CD14-positive monocyte (primary cell): ENCODE results near the gene NUP107. TPM values are rescaled to one million over a fixed set of nuclear protein-coding genes. Genes with fewer than 3 reads are reported as not detected.

Experiments
- DNase-seq, 3 donors: peaks; one replicate each; pipeline ENCODE4 v3.0.0-alpha.2; 2011 to 2022
- H2AFZ ChIP-seq: 2 replicates; pipeline ENCODE4 v1.6.0; 2012; ENCODE audit warnings: mild to moderate bottlenecking, low read depth, low read length, inconsistent platforms; ENCODE audit not compliant: insufficient read depth, poor library complexity, severe bottlenecking
- H3K27ac ChIP-seq, 2 donors: 1 replicate in 1 of 2; 2 replicates in 1 of 2; pipeline ENCODE4 v1.5.1; 2012 to 2013; ENCODE audit warnings: low read length in 2 of 2, control low read depth in 1 of 2, inconsistent platforms in 1 of 2, low read depth in 1 of 2, mild to moderate bottlenecking in 1 of 2
- H3K27me3 ChIP-seq, 2 donors: one replicate each; pipeline versions ENCODE4 v1.6.0 to v1.6.1; 2011 to 2013; ENCODE audit warnings: low read length in 2 of 2; ENCODE audit not compliant: control insufficient read depth in 2 of 2, insufficient read depth in 2 of 2
- H3K36me3 ChIP-seq, 2 donors: replicated peaks in 1 of 2; 1 replicate in 1 of 2; 2 replicates in 1 of 2; pipeline versions ENCODE4 v1.5.1 to v1.6.1; 2012 to 2013; ENCODE audit warnings: low read length in 2 of 2, control low read depth in 1 of 2, inconsistent platforms in 1 of 2, mild to moderate bottlenecking in 1 of 2; ENCODE audit not compliant: insufficient read depth in 2 of 2, control insufficient read depth in 1 of 2
- H3K4me1 ChIP-seq, 2 donors: 1 replicate in 1 of 2; 2 replicates in 1 of 2; pipeline versions ENCODE4 v1.5.1 to v1.6.1; 2012 to 2013; ENCODE audit warnings: low read length in 2 of 2, control low read depth in 1 of 2, inconsistent platforms in 1 of 2, mild to moderate bottlenecking in 1 of 2, moderate library complexity in 1 of 2; ENCODE audit not compliant: insufficient read depth in 2 of 2, control insufficient read depth in 1 of 2
- H3K4me2 ChIP-seq: replicated peaks from 2 replicates; pipeline ENCODE3; 2012; ENCODE audit warnings: low read length, moderate library complexity, mild to moderate bottlenecking; ENCODE audit not compliant: poor library complexity, severe bottlenecking; ENCODE audit errors: extremely low read depth
- H3K4me3 ChIP-seq, 3 experiments: fragments of 200-600 bp in 1 of 3; sonication (generic) in 1 of 3; replicated peaks in 1 of 3; 1 replicate in 2 of 3; 2 replicates in 1 of 3; pipeline ENCODE4 v1.5.1; 2011 to 2013; ENCODE audit warnings: low read length in 3 of 3, mild to moderate bottlenecking in 3 of 3, control low read depth in 2 of 3, low read depth in 2 of 3, inconsistent platforms in 1 of 3, moderate library complexity in 1 of 3
- H3K79me2 ChIP-seq: 2 replicates; pipeline ENCODE4 v1.6.0; 2012; ENCODE audit warnings: mild to moderate bottlenecking, control low read depth, inconsistent platforms, low read length, moderate library complexity; ENCODE audit not compliant: insufficient read depth
- H3K9ac ChIP-seq: 2 replicates; pipeline ENCODE4 v1.6.0; 2017; ENCODE audit warnings: low read length, mild to moderate bottlenecking; ENCODE audit not compliant: insufficient read depth, poor library complexity, severe bottlenecking
- H3K9me3 ChIP-seq, 2 donors: replicated peaks in 1 of 2; 1 replicate in 1 of 2; 2 replicates in 1 of 2; pipeline versions ENCODE4 v1.5.1 to v1.6.1; 2012 to 2013; ENCODE audit warnings: low read length in 2 of 2, control low read depth in 1 of 2; ENCODE audit not compliant: control insufficient read depth in 1 of 2, insufficient read depth in 1 of 2
- H4K20me1 ChIP-seq: 2 replicates; pipeline ENCODE4 v1.6.0; 2012; ENCODE audit warnings: mild to moderate bottlenecking, low read length, control low read depth, moderate library complexity; ENCODE audit not compliant: insufficient read depth
- H3K27ac Mint-ChIP-seq, 7 donors: one replicate each; pipeline ENCODE4 v1.8.0; 2020; ENCODE audit warnings: mild to moderate bottlenecking in 7 of 7, mixed read lengths in 7 of 7, moderate library complexity in 6 of 7, inconsistent platforms in 2 of 7
- H3K27me3 Mint-ChIP-seq, 3 donors: one replicate each; pipeline ENCODE4 v1.8.0; 2021 to 2022; ENCODE audit warnings: low read depth in 3 of 3, mild to moderate bottlenecking in 3 of 3, mixed read lengths in 3 of 3, moderate library complexity in 3 of 3, inconsistent platforms in 1 of 3
- H3K36me3 Mint-ChIP-seq, 2 donors: one replicate each; pipeline ENCODE4 v1.8.0; 2020; ENCODE audit warnings: mixed read lengths in 2 of 2, inconsistent platforms in 1 of 2, mild to moderate bottlenecking in 1 of 2
- H3K4me1 Mint-ChIP-seq: one replicate; pipeline ENCODE4 v1.8.0; 2020; ENCODE audit warnings: mild to moderate bottlenecking, mixed read lengths
- H3K4me3 Mint-ChIP-seq, 2 donors: one replicate each; pipeline ENCODE4 v1.8.0; 2020; ENCODE audit warnings: mild to moderate bottlenecking in 2 of 2, mixed read lengths in 2 of 2, moderate library complexity in 1 of 2
- H3K9me3 Mint-ChIP-seq, 7 donors: one replicate each; pipeline ENCODE4 v1.8.0; 2020 to 2022; ENCODE audit warnings: mixed read lengths in 7 of 7, mild to moderate bottlenecking in 6 of 7, moderate library complexity in 6 of 7, inconsistent platforms in 2 of 7
- CTCF ChIP-seq: fragments of 200-600 bp; IDR thresholded peaks from one replicate; pipeline ENCODE4 v1.8.0; 2022; ENCODE audit warnings: antibody characterized with exemption, mild to moderate bottlenecking
- WGBS: methylation state at CpG from one replicate; pipeline ENCODE4 v1.1.5; 2013; ENCODE audit warnings: missing lambda C conversion rate; ENCODE audit not compliant: insufficient coverage; 5-methylcytosine and 5-hydroxymethylcytosine counted together
- intact Hi-C, 2 donors: fragments of 100-400 bp; cut with micrococcal nuclease; formaldehyde crosslinking; loops; one replicate each; pipeline versions ENCODE4 v1.15.0 to v1.15.1; 2023
- polyA plus RNA-seq, 3 donors: library from polyadenylated mRNA; depleted of rRNA in 1 of 3; unstranded in 2 of 3; stranded (reverse) in 1 of 3; fragments of 300-500 nt in 2 of 3; fragments of >200 nt in 1 of 3; fragmentation: Illumina TruSeq in 2 of 3; gene quantifications; 1 replicate in 2 of 3; 2 replicates in 1 of 3; pipeline ENCODE4 v1.2.3, GENCODE V29; 2012 to 2021

NUP107 gene
- polyA plus RNA-seq, 3 donors = 6.7 to 20.5 (median 10.7) TPM

- no peaks in the 10 kb centered on the region for H3K27me3 Mint-ChIP-seq
- Histone ChIP-seq H3K4me1 (peaks cover 15 to 19% of the 10 kb centered on the region in 2 donors), H3K4me3 (peak overlapping the region; percentile 66 to 96 (median 94)), H3K27ac (peak overlapping the region; percentile 54 to 81), H3K27me3 (no peaks in the 10 kb centered on the region), H3K79me2 (peaks cover 34% of the 10 kb centered on the region), H3K4me2 (peak overlapping the region; percentile 83), H3K9ac (peak overlapping the region; percentile 73), H4K20me1 (no peaks in the 10 kb centered on the region), H3K36me3 (peaks cover 9 to 10% of the 10 kb centered on the region in 2 donors), H3K9me3 (no peaks in the 10 kb centered on the region), H2AFZ (peak overlapping the region; percentile 96)
- H3K4me3 Mint-ChIP-seq = peak overlapping the region; percentile 92 to 97
- H3K36me3 Mint-ChIP-seq = peaks cover 7 to 8% of the 10 kb centered on the region in 2 donors
- TF ChIP-seq CTCF = no peak
- H3K9me3 Mint-ChIP-seq = no peaks in the 10 kb centered on the region
- H3K27ac Mint-ChIP-seq = peak overlapping the region in 6 of 7 donors; percentile 89 to 95 (median 92)
- DNase-seq = no peak
- intact Hi-C loops = no loop called here
- peaks cover 15% of the 10 kb centered on the region for H3K4me1 Mint-ChIP-seq
- no CpG with 5 or more reads among the region's 3 CpGs for WGBS
Observed at GRCh38 chr12:68686262-68686594, 550 bp upstream of the NUP107 start.

- Histone ChIP-seq H4K20me1 (no peaks in the 10 kb centered on the region), H3K4me2 (no peak overlapping the region), H3K4me1 (no peaks in the 10 kb centered on the region), H3K79me2 (no peaks in the 10 kb centered on the region), H3K9ac (no peak overlapping the region), H3K27ac (no peak overlapping the region), H2AFZ (no peak overlapping the region), H3K27me3 (no peaks in the 10 kb centered on the region), H3K4me3 (no peak overlapping the region), H3K9me3 (no peaks in the 10 kb centered on the region), H3K36me3 (peaks cover 70 to 88% of the 10 kb centered on the region in 2 donors)
- TF ChIP-seq CTCF = no peak
- Mint-ChIP-seq H3K27me3 (no peaks in the 10 kb centered on the region), H3K36me3 (peaks cover 67 to 80% of the 10 kb centered on the region in 2 donors), H3K4me3 (no peak overlapping the region), H3K9me3 (no peaks in the 10 kb centered on the region), H3K27ac (no peak overlapping the region), H3K4me1 (no peaks in the 10 kb centered on the region)
- DNase-seq = no peak
- intact Hi-C loops = no loop called here
Observed at GRCh38 chr12:68695454-68695853, 8.7 kb downstream of the NUP107 start.
